Epidermal melanocyte (primary cell): Measurements from ENCODE around the gene KCNN1.
"Not testable (repeated sequence)": the region's sequence is repeated elsewhere in the genome, so short reads cannot be mapped to it uniquely, and the experiment has no call there.

Experiments
- DNase-seq: peaks from one replicate; pipeline ENCODE4 v3.0.0; 2011; ENCODE audit warnings: low spot score; ENCODE audit not compliant: insufficient read length

KCNN1 gene

DNA sequence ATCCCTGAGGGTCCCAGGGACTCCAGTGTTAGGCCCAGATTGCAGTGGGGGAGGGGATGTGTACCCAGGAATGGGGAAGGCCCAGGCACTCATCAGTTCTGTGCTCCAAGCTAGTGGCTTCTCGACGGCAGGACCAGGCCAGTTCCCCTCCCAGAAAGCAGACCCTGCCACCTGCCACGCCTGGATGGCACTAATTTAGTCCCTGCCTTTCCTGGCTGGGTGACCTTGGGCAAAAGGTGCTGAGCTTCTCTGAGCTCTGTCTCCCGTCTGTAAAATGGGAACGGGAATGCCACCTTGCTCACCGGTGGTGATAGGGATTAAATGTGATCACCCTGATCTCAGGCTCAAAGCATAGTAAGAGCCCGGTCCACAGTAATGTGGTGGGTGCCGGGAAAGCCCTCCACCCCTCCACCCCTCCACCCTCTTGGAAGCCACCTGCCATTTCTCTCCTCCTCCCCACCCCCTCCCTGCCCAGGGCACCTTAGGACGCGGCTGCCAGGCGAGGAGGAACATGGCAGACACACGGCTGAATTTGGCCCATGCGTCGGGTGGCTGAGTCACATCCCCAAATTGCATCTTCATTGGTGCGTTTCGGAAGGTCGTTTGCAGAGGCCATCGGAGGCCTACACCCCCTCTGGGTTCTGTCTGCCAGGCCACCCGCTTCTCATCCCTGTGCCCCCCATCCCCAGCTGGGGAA lies 2.3 kb downstream of the KCNN1 start:
- no peak for DNase-seq

GRCh38 chr19:17972230-17972629 lies 5.3 kb downstream of the KCNN1 start:
- DNase-seq = no peak

- no peak for DNase-seq
Observed at GRCh38 chr19:17973759-17974158, 6.9 kb downstream of the KCNN1 start.

DNA sequence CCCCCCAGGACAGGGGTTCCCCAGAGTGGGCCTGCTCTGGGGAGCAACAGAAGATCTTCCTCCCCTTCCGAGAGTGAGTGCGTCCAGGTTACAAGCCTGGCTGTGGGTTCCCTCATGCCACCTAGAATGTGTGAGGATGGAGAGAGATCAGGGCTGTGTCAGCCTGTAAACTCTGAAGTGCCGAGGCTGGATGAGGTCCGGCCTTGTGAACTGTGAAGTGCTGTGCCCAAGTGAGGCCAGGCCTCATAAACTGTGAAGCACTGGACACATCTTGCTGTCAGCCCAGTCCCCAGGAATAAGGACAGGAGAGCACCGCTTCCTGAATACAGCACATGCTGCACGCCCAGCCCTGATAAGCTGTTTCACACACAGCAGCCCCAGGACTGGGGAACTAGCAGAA lies 7.6 kb downstream of the KCNN1 start:
- no peak for DNase-seq

GRCh38 chr19:17975032-17975431 lies 8.1 kb downstream of the KCNN1 start:
- DNase-seq = no peak

- no peak for DNase-seq
Observed at GRCh38 chr19:17977021-17977420, 10.1 kb downstream of the KCNN1 start.

DNA sequence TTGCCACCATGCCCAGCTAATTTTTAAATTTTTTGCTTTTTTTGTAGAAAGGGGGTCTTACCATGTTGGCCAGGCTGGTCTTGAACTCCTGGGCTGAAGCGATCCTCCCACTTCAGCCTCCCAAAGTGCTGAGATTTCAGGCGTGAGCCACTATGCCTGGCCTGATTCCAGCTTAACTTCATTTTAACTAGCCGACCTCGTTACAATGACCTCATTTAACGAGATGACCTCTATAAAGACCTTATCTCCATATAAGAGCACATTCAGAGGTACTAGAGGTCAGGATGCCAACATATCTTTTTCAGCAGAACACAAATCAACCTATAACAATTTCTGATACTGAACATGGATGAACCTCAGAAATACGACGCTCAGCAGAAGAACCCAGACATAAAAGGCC lies 10.6 kb downstream of the KCNN1 start:
- DNase-seq = no peak

DNA sequence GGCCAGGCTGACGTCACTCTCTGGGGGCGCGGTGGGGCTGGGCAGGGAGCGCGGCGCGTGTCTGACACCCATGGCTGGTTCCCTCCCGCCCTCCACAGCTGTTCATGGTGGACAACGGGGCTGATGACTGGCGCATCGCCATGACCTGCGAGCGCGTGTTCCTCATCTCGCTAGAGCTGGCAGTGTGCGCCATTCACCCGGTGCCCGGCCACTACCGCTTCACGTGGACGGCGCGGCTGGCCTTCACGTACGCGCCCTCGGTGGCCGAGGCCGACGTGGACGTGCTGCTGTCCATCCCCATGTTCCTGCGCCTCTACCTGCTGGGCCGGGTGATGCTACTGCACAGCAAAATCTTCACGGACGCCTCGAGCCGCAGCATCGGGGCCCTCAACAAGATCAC lies 14.7 kb downstream of the KCNN1 start:
- no peak for DNase-seq

GRCh38 chr19:17982430-17982829 lies 15.5 kb downstream of the KCNN1 start:
- no peak for DNase-seq

DNA sequence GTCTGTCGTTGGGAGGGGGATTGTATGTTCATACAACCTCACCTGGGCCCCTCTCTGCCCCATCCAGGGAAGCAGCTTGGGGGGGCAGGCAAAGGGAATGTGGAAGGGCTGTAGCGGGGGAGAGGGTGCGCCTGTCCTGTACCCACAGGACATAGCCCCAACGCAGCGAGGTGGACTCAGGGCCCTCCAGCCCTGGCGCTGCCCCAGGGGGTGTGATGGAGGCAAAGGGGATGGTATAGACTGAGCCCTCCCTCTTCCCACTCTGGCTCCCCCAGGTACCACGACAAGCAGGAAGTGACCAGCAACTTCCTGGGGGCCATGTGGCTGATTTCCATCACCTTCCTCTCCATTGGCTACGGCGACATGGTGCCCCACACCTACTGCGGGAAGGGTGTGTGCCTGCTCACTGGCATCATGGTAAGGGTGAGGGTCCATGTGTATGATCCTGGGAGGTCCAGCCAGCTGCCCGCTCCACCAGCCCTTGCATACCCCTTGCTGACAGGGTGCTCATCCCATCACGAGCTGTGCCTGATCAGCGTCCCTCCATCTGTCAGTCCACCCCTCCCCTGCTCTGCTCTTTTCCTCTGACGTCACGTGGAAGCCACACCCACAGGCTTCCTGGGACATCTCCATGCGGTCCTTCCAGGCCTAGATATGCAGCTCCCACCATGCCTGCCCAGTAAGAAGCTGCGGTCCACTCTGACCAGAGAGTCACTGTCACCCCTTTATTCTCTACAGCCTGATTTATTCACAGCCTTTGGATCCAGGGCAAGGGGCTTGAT lies 18.3 kb downstream of the KCNN1 start:
- DNase-seq = no peak

DNA sequence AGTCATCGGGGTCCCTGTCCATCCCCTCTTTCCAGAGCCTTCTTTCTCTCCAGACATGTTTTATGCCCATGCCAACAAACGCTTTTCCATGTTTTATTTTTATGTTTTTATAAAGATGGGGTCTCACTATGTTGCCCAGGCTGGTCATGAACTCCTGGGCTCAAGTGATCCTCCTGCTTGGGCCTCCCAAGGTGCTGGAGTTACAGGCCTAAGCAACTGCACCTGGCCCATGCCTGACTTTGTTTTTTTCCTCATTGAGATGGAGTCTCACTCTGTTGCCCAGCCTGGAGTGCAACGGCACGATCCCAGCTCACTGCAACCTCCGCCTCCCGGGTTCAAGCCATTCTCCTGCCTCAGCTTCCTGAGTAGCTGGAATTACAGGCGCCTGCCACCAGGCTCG lies 19.7 kb downstream of the KCNN1 start:
- not testable (repeated sequence) for DNase-seq

GRCh38 chr19:17988161-17988560 lies 21.3 kb downstream of the KCNN1 start:
- DNase-seq = no peak

GRCh38 chr19:17989425-17990094 lies 22.7 kb downstream of the KCNN1 start:
- no peak for DNase-seq

- no peak for DNase-seq
Observed at GRCh38 chr19:17993076-17993813, 26.3 kb downstream of the KCNN1 start.

DNA sequence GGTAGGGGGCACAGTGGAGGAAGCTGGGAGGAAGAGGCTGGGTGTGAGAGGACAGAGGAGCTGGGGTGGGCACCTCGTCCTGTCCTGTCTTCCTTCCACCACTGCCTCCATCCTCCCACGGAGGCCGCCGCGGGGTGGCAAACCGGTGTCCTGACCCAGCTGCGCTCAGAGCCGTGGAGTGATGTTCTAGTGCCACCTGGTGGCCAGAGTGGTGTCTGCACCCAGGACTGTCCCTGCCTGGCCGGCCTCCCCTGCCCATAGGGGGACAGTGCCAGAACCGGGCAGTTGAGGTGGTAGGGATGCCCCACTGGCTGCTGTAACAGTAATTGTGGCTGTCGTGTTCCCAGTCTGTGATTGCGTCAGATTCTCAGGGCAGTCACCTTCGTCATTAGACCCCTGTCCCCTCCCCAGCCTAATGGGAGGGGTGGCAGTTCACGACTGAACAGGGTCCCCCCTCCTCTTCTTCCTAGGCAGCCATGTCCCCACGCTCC lies 30.0 kb downstream of the KCNN1 start:
- DNase-seq = peak; percentile 95

GRCh38 chr19:17997969-17998826 lies 31.3 kb downstream of the KCNN1 start:
- no peak for DNase-seq

DNA sequence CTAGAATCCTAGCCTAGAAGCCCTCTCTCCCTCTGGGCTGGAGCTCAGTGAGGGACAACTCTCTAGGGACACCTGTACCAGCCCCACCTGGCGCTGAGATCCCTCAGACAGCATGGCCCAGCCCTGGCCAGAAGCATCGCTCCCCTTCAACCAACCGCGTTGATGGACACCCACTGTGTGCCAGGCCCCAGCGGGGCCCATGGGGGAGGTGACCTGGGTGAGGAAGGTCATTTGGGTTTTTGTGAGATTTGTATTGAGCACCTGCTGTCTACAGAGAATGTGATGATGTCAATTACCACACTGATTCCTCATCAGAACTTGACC lies 31.9 kb downstream of the KCNN1 start:
- DNase-seq = no peak

DNA sequence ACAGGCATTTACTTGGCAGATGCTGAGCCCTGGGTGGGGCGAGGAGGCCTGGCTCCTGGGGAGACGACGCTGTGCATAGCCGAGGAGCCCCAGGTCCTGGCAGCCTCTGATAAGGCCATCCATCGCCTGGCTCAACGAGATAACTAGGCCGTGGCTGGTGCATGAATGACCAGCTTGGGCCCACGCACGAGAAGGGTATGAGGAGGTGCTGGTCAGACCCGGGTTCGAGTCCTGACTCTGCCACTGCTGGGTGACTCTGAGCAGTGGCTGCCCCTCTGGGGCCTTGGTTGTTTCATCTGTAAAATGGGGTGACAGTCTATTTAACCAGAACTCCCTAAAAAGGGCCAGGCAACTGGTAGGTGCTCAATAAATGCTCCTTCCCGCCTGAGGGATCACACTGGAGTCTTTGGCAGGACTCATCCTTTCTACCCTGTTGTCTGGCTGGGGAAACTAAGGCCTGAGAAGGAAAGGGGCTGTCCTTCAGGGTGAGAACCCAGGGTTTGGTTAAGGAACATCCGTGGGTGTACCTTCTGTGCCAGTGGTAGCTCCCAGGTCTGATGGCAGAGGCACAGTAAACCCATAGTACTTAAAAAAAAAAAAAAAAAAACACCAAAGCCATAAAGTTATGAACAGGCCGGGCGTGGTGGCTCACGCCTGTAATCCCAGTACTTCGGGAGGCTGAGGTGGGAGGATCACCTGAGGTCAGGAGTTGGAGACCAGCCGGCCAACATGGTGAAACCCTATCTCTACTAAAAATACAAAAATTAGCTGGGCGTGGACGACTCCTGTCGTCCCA lies 33.0 kb downstream of the KCNN1 start:
- DNase-seq = no peak

GRCh38 chr19:18000480-18000914 lies 33.6 kb downstream of the KCNN1 start:
- DNase-seq = no peak
